CD4-positive, alpha-beta T cell treated with Interleukin-15 for 1 hour (primary cell): Measurements from ENCODE around the gene OSBPL2.

Experiments used
- DNase-seq: peaks from one replicate; pipeline ENCODE4 v3.0.0-alpha.2; 2020

Gene OSBPL2

DNA sequence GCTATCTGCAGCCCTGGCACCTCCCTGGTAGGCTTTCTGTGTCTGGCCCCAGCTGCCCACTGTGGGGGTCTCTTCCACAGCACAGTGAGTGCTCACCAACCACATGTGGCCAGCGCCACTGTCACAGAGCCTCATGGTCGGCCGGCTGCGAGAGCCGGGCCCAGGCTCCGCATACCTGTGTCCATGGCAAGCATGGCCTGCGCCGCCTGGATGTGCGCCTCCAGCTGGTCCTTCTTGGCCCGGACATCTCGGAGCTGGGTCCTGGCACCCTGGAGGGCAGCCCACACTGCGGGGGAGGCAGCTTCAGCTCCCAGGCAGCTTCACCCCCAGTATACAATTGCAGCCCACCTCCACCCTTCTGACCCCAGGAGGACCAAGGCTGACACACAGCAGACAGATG is 77.5 kb downstream of the OSBPL2 start:
- DNase-seq = no peak

DNA sequence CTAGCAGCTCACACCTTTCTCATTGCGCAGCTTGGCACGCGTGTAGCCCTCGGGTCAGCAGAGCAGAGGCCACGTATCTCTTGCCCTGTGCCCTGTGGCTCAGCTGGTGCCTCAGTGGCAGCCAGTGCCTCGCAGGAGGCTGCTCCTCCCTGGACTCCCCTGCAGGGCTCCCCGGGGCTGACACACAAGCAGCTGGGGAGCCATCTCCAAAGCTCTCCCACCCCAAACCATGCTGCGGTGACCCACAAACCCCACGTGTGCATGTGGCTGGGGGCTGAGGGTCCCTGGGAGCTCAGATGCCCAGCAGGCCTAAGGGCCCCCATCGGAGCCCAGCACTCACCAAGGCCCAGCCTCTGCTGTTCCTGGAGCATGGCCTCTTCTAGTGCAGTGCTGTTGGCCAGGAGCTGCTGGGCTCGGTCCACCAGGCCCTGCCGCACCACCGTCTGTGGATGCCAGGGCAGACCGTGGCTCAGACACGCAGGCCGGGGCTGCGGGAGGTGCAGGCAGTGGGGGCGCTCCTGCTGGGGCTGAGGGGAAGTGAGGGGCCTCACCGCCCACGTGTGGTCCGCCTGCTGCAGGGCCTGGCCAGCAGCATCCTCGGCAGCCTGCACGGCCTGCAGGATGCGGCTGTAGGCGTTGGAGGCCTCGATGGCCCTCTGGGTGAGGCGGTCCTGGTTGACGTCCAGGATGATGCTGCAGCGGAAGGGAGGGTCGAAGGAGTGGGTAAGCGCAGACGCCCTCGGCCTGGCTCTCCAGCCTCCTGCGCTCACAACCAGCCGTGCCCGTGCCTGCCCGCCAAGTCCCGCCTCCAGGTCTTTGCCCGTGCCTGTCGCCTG is 78.2 kb downstream of the OSBPL2 start:
- DNase-seq = no peak

DNA sequence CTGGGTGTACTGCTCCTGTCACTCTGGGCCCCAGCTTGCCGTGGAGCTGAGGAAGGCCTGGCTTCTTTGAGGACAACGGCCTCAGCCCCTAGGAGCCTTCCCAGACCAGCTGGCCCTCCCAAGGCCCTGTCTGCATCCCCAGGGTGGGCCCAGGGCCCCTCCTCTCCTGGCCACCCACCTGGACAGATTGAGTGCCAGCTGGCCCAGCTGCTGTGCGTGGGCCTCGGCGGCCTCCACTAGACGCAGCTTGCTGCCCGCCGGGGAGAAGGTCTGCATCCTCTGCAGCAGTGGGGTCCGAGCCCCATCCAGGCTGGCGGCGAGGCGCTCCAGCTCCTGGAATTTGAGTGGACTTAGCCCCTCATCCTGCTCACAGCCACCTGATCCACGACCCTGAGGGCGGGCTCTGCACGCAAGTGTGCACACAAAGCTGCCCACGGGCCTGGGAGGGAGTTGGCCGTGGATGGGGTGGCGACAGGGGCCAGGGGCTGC is 78.9 kb downstream of the OSBPL2 start:
- DNase-seq = no peak

DNA sequence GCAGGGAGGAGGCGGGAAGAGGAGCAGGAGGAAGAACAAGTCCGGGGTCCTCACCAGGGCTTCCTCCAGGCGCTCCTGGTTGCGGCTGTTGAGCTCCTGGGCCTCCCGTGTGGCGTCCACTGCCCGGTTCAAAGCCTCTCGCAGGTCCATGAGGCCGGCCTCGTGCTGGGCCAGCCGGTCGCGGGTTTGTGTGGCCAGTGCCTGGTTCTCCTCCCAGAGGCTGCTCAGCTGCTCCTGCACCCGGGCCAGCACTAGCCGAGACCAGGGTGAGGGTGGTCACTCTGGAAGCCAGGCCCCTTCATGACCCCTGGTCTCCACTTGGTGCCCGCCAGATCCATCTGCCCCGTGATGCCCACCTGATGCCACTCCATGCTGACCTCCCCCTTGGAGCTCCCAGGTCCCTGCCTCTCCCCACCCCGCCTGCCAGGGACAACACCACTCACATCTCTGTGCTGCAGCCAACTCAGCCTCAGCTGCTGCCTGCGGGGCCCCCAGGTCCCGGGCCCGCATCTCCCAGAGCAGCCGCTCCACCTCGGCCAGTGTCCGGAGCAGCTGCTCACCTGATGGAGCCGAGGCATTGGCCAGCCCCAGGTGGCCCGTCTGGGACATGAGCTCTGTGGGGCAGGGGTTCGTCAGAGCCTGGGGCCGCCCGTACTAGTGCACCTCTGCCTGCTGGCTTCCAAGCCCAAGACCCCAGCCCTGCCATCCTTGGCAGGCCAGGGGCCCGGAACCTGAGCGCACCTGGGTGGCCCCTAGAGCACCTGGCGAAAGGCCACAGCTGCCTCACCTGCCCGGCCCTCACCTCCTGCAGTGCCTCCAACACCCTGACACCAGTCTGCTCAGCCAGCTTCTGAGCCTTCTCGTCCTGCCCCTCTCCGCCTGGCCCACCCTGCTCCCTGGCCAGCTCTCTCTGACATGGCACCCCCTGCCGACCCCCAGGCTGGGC is 80.4 kb downstream of the OSBPL2 start:
- DNase-seq = no peak

DNA sequence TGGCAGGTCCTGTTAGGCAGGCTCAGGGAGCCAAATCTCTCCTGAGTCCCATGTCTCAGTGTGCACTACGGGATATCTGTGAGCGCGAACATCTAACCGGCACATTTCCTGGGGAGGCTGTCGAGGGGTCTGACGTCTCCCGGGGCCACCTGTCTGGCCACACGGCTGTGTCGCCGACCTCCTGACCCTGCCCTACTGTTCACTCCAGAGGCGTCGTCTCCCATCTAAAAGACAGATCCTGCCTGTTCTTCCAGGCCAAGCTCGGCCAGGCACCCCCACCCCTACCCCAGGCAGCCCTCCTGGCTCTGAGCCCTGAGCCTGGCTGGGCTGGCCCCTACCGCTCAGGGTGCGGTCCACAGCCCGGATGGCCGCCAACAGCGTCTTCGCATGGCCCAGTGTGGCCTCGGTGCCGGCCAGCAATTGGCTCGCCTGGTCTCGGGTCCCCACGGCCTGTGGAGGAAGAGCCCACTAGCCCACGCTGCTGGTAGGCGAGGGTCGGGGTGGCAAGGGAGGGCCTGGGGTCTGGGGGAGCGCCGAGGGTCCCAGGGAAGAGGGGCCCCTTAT is 81.1 kb downstream of the OSBPL2 start:
- DNase-seq = no peak

DNA sequence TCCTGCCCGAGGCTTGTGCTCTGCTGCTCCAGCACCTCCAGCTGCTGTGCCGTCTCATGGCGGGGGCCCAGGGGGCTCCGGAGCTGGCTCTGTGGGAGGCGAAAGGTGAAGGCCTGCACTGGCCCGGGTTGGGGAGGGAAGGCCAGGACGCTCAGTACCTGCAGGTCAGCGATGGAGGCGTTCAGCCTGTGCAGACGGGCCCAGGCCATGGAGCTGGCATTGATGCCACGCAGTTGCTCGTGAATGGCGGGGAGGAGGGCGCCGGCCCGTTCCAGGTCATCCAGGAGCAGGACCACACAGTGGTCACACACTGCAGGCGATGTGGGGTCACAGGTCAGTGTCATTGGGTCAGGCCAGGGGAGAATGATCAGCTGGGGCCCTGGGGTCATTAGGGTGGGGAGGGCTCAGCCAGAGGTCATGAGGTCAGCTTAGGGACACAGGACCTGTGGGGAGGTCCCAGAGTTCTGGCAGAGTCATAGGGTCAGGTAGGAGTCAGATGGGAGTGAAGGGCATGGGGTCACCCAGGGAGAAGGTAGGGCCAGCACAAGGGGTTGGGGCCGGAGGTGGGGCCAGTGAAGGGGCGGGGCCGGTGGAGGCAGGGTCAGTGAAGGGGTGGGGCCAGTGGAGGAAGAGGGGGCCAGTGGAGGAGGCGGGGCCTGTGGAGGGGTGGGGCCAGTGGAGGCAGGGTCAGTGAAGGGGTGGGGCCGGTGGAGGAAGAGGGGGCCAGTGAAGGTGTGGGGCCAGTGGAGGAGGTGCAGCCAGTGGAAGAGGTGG is 82.4 kb downstream of the OSBPL2 start:
- no peak for DNase-seq

DNA sequence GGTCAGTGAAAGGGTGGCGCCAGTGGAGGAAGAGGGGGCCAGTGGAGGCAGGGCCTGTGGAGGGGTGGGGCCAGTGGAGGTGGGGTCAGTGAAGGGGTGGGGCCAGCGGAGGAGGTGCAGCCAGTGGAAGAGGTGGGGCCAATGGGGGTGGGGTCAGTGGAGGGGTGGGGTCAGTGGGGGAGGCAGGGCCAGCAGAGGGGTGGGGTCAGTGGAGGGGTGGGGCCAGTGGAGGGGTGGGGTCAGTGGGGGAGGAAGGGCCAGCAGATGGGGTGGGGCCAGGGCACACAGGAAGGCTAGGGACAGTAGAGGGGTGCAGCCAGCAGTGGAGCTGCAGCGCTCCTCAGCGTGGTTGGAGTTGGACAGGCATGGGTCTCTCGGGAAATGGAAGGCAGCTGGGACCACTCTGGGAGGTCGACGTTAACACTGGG is 83.2 kb downstream of the OSBPL2 start:
- no peak for DNase-seq

DNA sequence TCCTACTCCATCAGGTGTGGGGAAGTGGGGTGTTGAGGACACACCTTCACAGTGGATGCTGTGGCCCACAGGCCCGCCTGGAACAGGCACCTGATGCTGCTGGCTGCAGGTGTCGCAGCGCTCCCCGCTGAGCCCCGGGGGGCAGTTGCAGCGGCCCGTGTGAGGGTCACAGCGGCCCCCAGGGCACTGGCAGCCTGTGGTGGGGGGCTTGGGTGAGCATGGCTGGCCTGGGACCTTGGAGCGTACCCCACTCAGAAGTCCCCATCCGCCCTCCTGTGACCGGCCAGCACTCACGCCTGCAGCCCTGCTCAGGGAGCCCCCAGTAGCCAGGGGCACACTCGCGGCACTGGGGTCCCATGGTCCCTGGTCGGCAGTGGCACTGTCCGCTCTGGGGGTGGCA is 83.7 kb downstream of the OSBPL2 start:
- DNase-seq = no peak

DNA sequence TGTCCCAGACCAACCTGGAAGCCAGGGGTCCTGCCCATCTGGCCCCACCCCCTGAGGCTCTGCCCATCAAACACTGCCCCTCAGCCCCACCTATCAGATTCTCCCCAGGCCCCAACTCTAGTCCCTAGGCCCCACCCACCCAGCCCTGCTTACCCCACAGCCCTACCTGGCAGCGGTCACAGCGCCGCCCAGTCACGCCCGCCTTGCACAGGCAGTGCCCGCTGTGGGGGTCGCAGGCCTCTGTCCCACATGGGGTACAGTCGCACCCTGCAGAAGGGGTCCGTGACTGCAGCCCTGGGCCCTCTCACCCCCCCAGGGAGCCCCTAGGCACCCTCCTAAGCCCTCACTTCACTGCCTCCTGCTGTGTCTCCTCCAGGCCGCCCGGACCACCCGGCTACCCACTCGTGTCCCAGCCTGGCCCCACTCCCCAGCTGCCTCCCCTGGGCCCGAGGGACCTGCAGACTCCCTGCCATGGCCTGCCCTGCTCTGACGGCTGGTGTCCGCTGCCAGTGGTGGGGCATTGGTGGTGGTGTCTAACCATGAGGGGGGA is 84.2 kb downstream of the OSBPL2 start:
- DNase-seq = no peak

DNA sequence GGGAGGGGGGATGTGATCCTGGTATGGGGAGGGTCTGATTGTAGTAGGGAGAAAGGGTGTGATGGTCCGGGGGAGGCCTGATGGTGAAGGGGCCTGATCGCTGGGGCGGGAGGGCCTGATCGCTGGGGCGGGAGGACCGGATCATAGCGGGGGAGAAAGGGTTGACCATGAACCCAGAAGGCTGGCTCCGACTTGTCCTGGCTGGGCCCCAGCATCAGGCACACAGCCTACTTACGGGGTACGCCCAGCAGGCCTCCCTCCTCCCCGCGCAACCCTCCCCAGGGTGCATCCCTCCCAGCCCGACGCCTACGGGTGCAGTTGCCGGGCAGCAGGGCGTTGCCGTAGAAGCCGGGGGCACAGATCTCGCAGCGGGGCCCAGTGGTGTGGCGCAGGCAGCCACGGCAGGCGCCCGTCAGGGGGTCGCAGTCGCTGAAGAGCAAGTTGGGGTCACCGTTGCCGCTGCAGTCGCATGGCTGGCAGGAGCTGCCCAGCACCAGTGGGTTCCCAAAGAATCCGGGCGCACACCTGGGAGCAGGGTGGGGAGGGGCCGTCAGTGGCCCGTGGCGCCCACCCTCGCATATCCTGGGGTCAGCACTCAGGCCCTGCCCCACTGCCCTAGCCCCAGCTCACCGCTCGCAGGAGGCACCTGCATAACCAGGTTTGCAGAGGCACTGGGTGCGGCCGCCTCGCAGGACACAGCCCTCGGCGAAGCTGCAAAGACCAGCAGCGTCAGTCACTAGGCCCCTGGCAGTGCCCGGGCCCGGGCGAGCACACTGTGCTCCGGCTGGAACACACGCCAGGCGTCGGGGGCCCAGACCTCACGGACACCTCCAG is 85.0 kb downstream of the OSBPL2 start:
- DNase-seq = no peak

DNA sequence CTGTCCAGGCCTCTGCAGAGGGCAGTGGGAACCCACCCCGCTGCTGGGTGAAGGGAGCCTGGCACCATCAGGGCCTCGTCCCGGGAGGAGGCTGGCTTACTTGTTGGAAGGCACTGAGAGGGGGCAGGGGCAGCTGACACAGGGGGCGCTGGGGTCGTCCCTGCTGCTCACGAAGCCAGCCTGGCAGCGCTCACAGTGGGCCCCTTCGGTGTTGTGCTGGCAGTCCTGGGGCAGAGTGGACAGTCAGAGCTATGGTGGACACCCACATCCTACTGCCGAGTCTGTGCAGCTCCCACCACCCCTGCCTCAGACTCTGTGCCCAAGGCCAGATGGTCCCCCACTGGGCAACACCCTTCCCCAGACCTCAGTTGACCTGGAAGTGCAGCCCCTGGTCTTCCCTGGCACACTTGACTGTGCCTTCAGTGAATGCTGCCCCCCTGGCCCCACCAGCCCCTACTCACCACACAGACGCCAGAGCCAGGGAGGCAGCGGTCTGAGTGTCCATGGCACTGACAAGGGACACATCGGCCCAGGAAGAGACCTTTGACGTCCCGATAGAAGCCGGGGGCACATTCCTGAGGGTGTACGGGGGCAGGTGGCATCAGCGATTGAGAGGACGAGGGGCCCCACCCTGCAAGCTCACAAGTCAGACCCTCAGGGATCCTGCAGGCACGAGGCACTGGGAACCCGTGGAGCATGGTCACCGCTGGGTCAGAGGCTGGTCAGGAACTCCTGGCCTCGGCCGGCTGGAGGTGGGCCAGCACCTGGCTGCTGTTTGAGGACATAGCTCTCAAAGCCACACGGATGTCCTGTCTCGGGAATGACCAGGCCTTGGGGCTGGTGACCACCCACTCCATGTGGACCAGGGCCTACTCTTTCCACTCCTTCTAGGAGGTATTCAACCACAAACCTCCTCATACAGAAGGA is 85.9 kb downstream of the OSBPL2 start:
- DNase-seq = no peak

DNA sequence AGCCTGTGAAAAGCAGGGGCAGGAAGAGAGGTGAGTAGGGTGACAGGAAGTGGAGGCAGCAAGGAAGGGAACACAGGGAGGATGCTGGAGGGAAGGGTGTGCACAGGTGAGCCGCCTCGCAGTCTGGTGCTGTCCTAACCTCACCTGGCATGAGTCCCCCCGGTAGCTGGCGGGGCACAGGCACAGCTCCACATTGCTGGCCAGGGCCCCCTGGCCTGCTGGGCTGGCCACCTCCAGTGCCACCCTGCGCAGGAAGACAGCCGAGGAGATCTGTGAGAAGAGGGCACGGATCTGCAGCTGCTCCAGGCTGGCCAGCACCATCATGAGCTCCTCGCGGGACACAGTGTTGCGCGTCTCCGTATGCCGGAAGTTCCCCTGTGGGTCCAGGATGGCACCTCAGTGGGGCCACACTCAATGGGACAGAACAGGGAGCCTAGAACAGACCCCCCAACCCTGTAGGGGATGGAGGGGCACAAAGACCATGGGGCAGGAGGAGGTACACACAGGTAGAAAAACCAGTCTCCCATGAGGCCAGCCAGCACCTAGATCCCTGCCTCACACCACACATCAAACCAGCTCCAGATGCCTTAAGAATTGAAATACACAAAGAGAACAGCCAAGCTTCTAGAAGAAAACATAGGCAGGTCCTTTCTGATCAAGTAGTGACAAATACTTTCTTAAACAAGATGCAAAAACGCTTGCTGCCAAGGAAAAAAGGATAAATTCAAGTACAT is 87.0 kb downstream of the OSBPL2 start:
- no peak for DNase-seq

DNA sequence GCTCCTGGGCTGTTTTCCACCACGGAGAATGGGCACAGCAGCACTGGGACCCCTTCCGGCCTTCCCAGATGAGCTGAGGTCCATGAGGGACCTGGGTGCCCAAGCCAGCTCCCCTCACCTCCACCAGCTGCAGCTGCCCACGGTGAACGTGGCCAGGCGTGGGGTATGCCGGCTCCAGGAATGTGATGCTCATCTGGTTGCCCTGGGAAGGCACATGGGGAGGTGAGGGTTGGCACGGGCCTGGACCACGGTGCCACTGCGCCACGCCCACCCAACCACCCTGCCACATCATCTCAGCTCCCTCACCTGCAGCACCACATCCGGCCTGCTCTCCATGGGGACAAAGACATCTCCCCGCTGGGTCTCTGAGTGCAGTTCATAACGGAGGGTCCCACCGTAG is 88.2 kb downstream of the OSBPL2 start:
- DNase-seq = no peak

DNA sequence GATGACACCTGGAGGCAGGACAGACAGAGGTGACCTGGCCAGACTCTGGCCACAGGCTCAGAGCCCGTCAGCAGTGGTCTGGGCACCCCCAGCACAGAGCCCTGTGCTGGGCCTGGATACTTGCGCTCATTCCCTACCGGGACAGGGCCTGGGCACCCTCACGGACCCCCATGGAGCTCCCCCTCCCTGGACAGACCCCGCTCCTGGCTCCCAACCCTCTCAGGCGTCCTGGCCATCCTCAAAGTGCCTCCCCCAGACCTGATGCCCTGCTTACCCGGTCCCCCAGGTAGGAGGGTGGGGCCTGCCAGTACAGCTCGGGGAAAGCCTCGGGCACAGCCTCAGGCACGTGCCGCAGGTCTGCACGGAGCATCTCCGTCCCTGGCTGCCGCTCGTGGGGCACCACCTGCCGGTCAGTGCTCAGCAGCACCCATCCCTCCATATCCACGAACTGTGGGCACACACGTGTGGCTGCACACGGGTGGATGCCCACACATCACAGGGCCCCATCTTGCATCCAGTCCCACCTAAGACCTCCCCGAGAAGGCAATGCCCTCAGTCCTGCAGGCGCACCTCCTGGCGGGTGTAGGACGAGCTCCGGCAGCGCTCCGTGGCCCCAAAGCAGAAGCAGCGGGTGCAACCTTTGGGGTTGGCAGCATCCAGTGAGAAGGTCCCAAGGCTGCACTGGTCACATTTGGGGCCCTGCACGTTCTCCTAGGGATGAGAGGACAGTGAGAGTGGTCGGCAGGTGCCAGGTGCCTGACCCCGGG is 88.8 kb downstream of the OSBPL2 start:
- DNase-seq = no peak

DNA sequence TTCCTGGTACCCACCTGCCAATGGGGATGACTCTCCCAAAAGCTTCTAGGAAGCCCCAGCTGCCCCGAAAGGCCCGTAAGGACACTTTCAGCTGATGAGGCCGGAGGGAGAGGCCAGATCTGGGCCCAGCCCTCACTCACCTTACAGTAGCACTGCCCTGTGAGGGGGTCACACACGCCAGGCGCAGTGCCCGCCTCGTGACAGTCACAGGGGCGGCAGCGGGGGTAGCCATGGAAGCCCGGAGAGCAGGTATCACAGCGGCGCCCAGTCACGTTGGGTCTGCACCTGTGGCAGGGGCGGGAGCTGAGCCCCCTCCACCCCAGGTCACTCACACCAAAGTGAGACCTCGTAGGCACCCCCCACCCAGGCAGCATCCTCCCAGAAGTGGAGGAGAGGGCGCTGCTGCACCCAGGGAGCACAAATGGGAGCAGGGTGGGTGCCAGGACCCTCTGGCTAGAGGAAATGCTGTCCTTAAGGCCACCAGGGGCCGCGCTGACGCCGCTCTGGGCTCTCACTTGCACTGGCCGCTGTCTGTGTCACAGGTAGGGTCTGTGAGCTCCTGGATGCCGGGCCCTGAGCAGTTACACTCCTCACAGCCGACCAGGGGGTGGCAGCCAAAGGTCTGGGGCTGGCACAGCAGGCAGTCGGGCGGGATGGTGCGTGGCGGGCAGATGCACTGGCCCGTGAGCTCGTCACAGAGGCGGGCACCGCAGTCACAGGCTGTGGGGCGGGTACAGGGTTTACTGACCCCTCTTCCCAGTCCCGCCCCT is 89.6 kb downstream of the OSBPL2 start:
- no peak for DNase-seq

DNA sequence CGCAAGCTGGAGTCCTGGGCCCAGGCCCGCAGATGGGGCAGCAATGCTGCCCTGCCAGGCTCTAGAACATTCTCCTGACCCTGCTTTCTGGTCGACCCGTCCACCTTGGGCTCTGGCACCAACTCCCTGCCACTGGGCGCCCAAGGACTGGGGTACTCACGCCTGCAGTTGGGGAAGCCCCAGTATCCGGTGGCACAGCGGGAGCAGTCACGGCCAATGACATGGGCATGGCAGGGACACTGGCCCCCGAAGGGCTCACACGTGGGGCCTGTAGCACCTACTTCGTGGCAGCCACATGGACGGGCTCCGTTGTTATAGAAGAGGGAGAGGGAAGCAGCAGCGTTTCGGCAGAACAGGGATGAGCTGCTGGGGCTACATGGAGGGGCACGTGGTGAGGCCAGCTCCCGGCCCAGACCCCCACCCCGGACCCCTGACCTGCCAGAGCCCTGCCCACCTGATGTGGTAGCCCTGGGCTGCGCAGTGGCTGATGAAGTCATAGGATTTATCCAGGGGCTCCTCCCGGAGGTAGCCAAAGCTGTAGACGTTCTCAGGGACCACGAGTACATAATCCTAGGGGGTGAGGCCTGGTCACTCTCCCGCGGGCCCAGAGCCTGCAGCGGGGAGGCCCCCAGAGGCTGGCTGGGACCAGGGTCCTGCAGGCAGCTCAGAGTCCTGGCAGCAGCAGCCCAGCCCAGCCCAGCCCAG is 90.5 kb downstream of the OSBPL2 start:
- no peak for DNase-seq
